Gastrocnemius medialis (tissue), 4 donors: ENCODE results near the gene DHH. TPM values are rescaled to one million over a fixed set of nuclear protein-coding genes. Genes with fewer than 3 reads are reported as not detected.

ENCODE experiments used
- ATAC-seq, 2 donors: fragments of 150-250 bp; one replicate each; pipeline ENCODE4 v1.9.1; 2016
- DNase-seq, 2 donors: peaks; one replicate each; pipeline ENCODE4 v3.0.0-alpha.2; 2019
- H3K27ac ChIP-seq, 4 donors: fragments of 200-600 bp; sonication (generic); 1 replicate in 1 of 4; 2 replicates in 3 of 4; pipeline ENCODE4 v1.5.1; 2016 to 2018; ENCODE audit warnings: mild to moderate bottlenecking in 2 of 4, moderate library complexity in 1 of 4
- H3K27me3 ChIP-seq, 3 donors: fragments of 200-600 bp; sonication (generic) in 2 of 3; 1 replicate in 1 of 3; 2 replicates in 2 of 3; pipeline versions ENCODE4 v1.5.1 to v1.6.0; 2016 to 2019; ENCODE audit warnings: mild to moderate bottlenecking in 1 of 3, moderate library complexity in 1 of 3
- H3K36me3 ChIP-seq, 2 donors: fragments of 200-600 bp; sonication (generic) in 1 of 2; one replicate each; pipeline ENCODE4 v1.5.1; 2017 to 2018
- H3K4me1 ChIP-seq, 2 donors: fragments of 200-600 bp; sonication (generic) in 1 of 2; one replicate each; pipeline ENCODE4 v1.5.1; 2016 to 2017; ENCODE audit warnings: mild to moderate bottlenecking in 2 of 2
- H3K4me3 ChIP-seq, 4 donors: fragments of 200-600 bp; sonication (generic) in 3 of 4; 1 replicate in 1 of 4; 2 replicates in 3 of 4; pipeline ENCODE4 v1.5.1; 2016 to 2019; ENCODE audit warnings: mild to moderate bottlenecking in 2 of 4
- H3K9me3 ChIP-seq, 3 donors: fragments of 200-600 bp; sonication (generic) in 2 of 3; 1 replicate in 1 of 3; 2 replicates in 2 of 3; pipeline ENCODE4 v1.5.1; 2016 to 2019
- POLR2A ChIP-seq, 2 donors: fragments of 450-650 bp; IDR thresholded peaks; one replicate each; pipeline ENCODE4 v1.6.1; 2017; ENCODE audit warnings: antibody characterized with exemption in 2 of 2, mild to moderate bottlenecking in 2 of 2, moderate library complexity in 2 of 2
- in situ Hi-C, 4 donors: fragments of 200-750 bp; cut with MboI; loops; one replicate each; pipeline versions ENCODE4 v1.15.0 to v1.8.0; 2017; ENCODE audit warnings: low sequenced_read_pairs in 4 of 4
- intact Hi-C: fragments of 100-400 bp; cut with DNase I; formaldehyde crosslinking; loops from one replicate; pipeline ENCODE4 v1.15.1; 2023; ENCODE audit warnings: low total_unique reads
- total RNA-seq, 4 donors: library from RNA; depleted of rRNA; stranded (reverse); fragments of >200 nt; gene quantifications; one replicate each; pipeline versions ENCODE4 v1.1.0 to v1.2.3, GENCODE V29; 2016
- TF ChIP-seq, protein P1 (sequence below), 5 experiments: fragments of 450-650 bp in 3 of 5; fragments of 200-600 bp in 2 of 5; sonication (generic) in 2 of 5; IDR thresholded peaks in 4 of 5; conservative IDR thresholded peaks in 1 of 5; 1 replicate in 4 of 5; 2 replicates in 1 of 5; pipeline ENCODE4 v1.5.1; 2016 to 2019; ENCODE audit warnings: antibody characterized with exemption in 5 of 5, mild to moderate bottlenecking in 3 of 5, moderate library complexity in 3 of 5

The DHH gene
- total RNA-seq, 4 donors from 2014 or later = 0.09 to 0.36 (median 0.15) TPM; not detected in 1

- no peaks in the 10 kb centered on the region for H3K4me1 ChIP-seq
- H3K27me3 ChIP-seq = no peaks in the 10 kb centered on the region
- intact Hi-C loops = no loop called here
- no peak overlapping the region for H3K4me3 ChIP-seq
- no peak overlapping the region for H3K27ac ChIP-seq
- DNase-seq (no peak), ATAC-seq (no peak)
- peaks cover 0 to 91% of the 10 kb centered on the region in 2 donors for H3K36me3 ChIP-seq
- in situ Hi-C loops = no loop called here
- TF ChIP-seq, protein P1, sequence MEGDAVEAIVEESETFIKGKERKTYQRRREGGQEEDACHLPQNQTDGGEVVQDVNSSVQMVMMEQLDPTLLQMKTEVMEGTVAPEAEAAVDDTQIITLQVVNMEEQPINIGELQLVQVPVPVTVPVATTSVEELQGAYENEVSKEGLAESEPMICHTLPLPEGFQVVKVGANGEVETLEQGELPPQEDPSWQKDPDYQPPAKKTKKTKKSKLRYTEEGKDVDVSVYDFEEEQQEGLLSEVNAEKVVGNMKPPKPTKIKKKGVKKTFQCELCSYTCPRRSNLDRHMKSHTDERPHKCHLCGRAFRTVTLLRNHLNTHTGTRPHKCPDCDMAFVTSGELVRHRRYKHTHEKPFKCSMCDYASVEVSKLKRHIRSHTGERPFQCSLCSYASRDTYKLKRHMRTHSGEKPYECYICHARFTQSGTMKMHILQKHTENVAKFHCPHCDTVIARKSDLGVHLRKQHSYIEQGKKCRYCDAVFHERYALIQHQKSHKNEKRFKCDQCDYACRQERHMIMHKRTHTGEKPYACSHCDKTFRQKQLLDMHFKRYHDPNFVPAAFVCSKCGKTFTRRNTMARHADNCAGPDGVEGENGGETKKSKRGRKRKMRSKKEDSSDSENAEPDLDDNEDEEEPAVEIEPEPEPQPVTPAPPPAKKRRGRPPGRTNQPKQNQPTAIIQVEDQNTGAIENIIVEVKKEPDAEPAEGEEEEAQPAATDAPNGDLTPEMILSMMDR (IDR thresholded peaks at IDR 0.05 in 4 of 5, conservative IDR thresholded peaks at IDR 0.05 in 1 of 5) = no peak
- TF ChIP-seq POLR2A (IDR thresholded peaks at IDR 0.05) = no peak
- H3K9me3 ChIP-seq = no peaks in the 10 kb centered on the region
Observed at GRCh38 chr12:49040364-49040855, 54.2 kb downstream of the DHH start.

DNA sequence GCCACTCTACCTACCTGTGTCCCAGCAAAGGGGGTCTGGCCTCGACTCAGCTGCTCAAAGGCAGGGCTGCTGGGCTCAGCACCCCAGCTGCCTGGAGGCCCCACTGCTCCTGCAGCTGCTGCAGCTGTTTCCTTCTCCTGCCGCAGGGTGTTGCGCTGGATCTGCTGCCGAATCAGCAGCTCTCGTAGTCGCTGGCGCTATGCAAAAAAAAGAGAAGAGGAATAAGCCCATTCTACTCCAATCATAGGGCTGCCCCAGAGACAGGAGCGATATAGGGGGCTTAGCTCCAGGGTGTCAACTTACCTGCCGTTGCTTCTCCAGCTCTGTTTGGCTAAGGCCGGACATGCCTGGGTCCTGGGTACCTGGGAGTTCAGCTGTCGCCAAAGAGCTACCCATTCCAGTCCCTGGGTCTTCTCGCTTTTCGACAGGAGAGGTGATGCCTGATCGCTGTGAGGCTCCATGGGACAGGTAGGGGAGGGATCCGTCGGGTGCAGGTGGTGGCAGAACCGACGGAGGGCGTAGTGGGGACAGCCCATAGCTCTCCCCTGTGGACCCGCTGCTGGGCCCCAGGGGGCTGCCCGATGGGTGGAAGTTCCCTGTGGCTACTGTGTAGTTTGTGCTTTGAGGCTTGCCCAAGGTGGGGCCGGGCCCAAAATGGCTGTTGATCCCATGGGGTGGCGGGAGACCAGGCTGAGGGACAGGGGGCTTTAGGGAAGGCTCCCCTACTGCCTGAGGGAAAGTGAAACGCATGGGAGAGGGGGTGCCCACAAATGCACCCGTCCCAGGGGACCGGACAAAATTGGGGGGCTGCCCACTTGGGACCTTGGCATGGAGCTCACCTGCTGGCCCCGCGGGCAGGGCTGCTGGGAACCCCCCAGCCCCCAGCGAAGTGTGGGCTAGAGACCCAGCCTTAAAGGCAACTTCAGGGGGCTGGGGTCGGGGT is 54.9 kb downstream of the DHH start:
- no peak for TF ChIP-seq POLR2A (IDR thresholded peaks at IDR 0.05)
- TF ChIP-seq, protein P1 (IDR thresholded peaks at IDR 0.05 in 4 of 5, conservative IDR thresholded peaks at IDR 0.05 in 1 of 5) = no peak
- Histone ChIP-seq H3K27ac (no peak overlapping the region), H3K9me3 (no peaks in the 10 kb centered on the region), H3K27me3 (no peaks in the 10 kb centered on the region), H3K4me3 (no peak overlapping the region), H3K4me1 (no peaks in the 10 kb centered on the region), H3K36me3 (peaks cover 0 to 91% of the 10 kb centered on the region in 2 donors)
- in situ Hi-C loops = no loop called here
- DNase-seq = no peak
- intact Hi-C loops = no loop called here
- no peak for ATAC-seq

DNA sequence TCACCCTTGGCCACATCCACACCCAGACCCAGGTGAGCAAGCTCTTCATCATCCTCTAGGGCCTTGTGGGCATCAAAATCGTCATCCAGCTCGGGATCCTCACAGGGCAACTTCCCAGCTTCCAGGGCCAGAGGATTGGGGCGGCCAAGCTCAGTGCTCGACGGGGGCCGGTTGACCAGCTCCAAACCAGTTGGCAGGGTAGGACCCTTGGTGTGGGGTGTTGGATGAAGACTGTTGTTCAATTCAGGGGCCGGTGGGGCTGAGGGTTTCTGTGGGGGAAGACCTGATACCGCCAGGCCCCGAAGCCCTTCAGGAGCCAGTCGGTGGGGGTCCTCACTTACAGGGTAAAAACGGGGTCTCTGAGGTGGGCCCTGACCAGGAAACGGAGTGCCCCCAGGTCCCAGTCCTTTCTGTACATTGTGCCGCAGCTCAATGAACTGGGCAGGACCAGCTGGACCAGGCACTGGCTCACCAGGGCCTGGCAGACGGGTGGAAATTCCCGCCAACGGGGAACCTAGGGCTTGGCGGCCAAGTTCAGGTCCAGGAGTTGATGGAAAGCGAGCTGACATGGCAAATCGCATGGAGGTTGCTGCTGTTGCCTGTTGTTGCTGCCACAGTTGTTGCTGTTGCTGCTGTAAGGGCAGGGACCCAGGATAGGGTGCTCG is 56.2 kb downstream of the DHH start:
- intact Hi-C loops (no loop called here), in situ Hi-C loops (no loop called here)
- no peak for ATAC-seq
- Histone ChIP-seq H3K36me3 (peaks cover 0 to 91% of the 10 kb centered on the region in 2 donors), H3K4me3 (no peak overlapping the region), H3K9me3 (no peaks in the 10 kb centered on the region), H3K4me1 (no peaks in the 10 kb centered on the region), H3K27ac (no peak overlapping the region), H3K27me3 (no peaks in the 10 kb centered on the region)
- no peak for DNase-seq
- TF ChIP-seq, protein P1 (IDR thresholded peaks at IDR 0.05 in 4 of 5, conservative IDR thresholded peaks at IDR 0.05 in 1 of 5) = no peak
- no peak for TF ChIP-seq POLR2A (IDR thresholded peaks at IDR 0.05)

GRCh38 chr12:49037947-49038237 is 56.7 kb downstream of the DHH start:
- ATAC-seq = no peak
- H3K9me3 ChIP-seq = no peaks in the 10 kb centered on the region
- H3K27ac ChIP-seq = no peak overlapping the region
- DNase-seq = no peak
- intact Hi-C loops = no loop called here
- in situ Hi-C loops = no loop called here
- no peak for TF ChIP-seq POLR2A (IDR thresholded peaks at IDR 0.05)
- TF ChIP-seq, protein P1 (IDR thresholded peaks at IDR 0.05 in 4 of 5, conservative IDR thresholded peaks at IDR 0.05 in 1 of 5) = no peak
- H3K4me1 ChIP-seq = no peaks in the 10 kb centered on the region
- H3K4me3 ChIP-seq = no peak overlapping the region
- H3K27me3 ChIP-seq = no peaks in the 10 kb centered on the region
- peaks cover 0 to 91% of the 10 kb centered on the region in 2 donors for H3K36me3 ChIP-seq
